HS-5 (cell line): Measurements from ENCODE around the gene ARMC9.
A peak's percentile ranks its signal among the peaks of the same experiment; 100 is the strongest.

ENCODE experiments used
- DNase-seq: peaks from one replicate; pipeline ENCODE4 v3.0.0-alpha.2; 2012; ENCODE audit warnings: low read depth

The ARMC9 gene

DNA sequence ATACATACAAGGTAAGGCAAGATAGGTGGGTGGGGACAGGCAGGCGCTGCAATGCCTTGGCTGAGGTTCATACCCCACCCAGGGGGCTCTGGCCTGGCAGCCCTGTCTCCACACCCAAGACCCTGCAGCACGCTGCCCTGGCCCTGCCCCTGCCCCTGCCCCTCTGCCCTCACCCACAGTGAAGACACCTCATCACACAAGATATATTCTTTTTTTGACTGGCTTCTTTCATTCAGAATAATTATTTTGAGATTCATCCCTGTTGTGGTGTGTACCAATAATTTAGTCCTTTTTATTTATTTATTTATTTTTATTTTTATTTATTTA, 185.6 kb downstream of the ARMC9 start:
- no peak for DNase-seq

DNA sequence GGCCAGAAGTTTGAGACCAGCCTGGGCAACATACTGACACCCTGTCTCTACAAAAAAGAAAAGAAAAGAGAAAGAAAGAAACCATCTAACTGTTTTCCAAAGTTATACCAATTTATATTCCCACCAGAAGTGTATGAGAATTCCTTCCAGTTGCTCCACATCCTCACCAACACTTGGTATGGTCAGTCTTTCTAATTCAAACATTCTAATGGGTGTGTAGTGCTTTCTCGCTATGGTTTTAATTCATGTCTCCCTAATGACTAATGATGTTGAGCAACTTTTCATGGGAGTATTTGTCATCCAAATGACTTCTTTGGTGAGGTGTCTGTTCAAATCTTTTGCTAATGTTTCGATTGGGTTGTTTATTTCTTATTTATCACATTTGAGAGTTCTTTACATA, 186.5 kb downstream of the ARMC9 start:
- DNase-seq = no peak

DNA sequence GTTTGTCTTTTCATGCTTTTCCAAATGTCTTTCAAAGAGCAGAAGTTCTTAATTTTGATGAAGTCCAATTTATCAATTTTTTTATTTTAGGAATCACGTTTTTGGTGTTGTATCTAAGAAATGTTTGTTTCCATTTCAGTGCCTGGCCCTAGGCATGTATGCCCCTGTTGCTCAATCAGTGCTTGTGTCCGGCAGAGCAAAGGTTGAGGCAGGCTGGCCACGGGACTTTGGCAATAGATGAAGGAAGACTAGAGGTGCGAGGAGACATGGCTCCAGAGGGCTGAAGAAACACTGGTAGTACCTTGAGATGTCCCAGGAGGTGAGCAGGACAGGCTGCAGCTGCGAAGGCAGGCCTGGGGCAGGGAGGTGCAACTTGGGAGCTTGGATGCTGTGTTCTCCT, 187.0 kb downstream of the ARMC9 start:
- no peak for DNase-seq

DNA sequence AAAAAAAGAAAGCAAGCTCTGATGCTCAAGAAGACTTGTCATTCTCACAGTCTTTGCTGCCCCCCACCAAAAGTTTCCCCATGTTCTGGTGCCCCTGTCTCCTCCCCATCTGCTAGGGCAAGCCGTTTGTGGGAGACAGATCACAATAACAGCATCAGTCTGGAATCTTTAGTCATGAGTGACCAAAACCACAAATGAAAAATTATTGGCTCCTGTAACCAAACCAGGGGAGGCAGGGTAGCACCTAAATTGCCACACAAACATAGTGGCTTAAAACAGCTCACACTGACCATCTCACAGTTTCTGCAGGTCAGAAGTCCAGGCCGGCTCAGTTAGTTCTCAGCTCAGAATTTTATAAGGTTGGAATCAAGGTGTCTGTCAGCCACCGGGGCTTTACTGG, 188.0 kb downstream of the ARMC9 start:
- peak; percentile 74 for DNase-seq

DNA sequence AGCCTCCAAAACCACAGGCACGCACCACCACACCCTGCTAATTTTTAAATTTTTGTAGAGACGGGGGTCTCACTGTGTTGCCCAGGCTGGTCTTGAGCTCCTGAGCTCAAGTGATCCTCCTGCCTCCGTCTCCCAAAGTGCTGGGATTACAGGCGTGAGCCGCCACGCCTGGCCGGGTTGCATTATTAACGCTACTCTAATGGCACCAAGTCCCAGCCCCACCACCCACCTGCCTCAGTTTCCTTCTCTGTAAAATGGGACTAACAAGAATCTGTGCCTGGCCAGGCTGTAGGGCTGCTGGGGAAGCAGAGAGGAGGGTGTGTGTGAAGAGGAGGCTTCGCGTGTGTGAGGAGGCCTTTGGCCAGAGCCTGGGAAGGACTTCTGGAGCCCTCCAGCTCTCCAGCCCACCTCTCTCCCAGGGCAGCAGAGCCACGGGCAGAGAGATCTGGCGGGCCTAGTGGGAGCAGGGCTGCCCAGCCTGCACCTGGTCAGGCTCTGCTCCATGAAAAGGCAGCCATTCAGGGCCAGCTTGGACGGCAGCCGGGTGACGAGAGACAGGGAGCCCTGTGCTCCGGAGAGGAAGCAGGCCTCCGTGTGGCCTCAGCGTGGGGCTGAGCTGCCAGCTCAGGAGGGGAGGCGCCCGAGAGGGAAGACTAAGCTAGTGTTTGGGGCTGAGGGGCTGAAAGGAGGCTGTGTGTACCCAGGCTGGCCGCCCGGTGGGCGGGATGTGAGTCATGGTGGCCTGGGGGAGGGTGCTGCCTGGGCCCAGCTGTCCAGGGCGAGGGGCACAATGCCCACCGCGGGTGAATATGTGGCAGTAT, 189.7 kb downstream of the ARMC9 start:
- no peak for DNase-seq

DNA sequence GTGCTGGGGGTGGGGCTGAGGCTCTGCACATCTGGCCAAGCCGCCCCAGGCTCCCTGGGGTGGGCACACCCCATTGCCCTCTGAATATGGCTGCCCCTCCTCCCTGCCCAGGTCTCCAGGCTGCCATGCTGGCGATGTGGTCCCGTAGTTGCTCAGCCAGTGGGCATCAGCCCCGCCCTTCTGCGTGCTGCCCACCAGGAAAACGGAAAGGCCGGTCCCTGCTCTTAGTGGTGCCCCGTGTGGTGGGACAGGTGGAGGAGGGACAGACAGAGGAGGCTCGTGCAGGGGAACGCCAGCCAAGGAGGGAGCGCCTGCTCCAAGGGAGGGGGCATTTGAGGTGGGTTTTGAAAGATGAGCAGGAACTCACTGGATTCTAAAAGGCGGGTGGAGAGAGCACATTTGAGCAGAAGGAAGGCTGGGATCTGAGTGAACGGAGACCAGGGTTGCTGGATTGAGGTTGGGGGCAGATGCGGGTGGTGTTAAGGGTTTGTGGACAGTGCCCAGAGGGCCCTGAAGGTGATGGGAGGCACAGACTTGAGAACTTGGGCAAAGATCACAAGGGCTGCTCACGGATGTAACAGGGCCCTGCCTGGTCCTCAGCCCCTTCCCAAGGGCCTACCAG, 190.4 kb downstream of the ARMC9 start:
- no peak for DNase-seq

DNA sequence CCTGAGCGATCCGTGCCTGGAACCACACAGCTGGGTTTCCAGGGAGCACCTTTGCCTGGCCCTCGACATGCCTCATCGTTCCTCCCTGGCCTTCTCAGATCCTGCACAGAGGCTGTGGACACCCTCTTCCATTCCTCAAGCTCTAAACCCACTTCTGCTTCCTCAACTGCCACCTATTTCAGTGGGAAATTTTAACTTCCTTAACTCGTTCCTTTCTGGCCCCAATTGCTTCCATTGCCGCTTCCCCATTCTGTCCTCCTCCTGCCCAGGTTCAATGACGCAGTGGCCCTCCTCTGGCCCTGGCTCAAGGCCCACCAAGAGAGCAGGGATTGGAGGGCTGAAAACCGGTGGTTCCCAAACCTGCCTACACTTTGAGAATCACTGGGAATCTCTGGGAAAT, 192.2 kb downstream of the ARMC9 start:
- no peak for DNase-seq

DNA sequence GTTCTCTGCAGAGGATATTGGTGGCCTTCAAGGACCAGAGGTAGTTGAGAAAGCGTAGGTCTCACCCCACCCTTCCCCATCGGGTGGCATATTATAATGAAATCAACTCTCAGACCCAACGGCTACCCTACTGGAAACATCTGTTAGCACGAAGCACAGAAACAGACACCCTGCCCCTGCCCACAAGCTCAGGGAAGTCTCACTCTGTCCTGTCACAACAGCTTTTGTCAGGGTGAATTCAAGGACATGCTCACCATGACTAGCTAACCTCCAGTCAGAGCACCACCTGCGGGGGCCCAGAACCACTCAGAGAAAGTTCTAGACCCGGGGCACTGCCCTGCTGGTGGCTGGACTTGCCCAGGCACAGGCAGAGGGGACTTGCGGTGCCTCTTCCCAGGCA, 193.6 kb downstream of the ARMC9 start:
- DNase-seq = no peak

DNA sequence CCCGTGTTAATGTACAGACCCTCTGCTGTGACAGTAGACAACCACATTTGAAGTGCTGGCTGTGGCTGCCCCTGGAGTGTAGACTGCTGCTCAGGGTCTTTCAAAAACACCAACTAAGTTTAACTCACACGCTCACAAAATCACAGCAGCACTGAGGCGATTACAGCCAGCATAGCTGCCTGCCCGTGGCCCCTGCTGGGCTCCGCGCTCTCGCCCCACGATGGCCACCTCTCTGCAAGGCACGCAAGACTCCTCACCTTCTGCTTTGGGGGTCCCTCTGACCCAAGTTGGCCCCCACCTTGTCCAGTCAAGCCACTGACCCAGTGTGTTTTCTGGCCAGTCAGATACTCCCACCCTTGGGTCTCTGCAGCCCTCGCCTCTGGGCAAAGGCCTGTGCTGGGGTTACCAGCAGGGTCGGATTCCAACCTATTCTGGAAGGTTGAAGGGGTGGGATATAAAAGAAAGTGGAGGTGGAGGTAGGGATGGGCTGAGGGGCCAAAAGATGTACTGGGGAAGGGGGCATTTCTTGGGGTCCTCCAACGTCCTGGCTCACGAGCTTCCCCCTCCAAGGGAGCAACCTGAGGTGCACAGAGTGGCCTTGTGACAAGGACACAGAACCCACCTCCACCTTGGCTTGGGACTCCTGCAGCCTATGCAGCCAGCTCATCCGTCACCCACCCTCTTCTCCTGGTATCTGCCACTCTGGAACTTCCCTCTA, 194.2 kb downstream of the ARMC9 start:
- DNase-seq = no peak

DNA sequence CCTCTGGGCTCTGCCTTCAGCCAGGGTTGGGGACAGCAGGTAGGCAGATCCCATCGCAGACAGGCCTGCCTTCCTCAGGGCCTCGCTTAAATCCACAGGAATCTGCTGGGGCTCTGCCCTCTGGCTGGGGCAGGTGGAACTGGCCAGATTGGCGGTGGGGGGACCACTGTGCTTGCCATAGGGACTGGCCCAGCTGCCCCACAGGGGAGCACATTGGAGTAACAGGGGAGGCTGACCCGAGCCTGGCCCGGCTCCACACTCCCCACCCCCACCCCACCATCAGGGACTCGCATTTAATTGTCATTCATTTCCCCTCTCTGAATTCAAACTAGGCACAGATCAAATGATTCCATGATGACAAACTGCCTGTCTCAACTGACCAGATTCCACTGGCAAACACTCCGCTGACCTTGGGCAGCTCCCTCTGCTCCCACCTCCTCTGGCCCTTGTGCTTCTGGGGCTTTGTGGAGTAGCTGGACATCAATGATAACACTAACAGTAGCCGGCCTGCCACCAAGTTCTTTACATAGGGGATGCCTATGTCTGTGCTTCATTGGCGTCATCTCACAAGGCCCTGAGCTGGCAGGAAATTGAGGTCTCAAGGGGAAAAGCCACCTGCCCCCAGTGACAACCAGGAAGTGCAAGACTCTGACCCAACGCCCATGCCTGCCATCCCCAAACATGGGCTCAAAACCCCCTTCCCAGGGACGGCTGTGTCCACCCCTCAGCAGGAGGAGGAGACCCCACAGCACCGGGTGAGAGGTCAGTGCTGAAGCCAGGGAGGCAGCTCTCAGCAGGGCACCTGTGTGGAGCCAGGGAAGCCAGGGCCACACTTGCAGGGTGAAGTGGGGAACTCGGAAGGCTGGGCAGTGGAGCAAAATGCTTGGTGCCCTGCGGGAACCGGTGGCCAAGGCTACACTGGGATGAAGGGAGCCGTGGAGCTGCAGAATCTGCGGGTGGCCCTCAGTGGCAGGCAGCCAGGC, 195.0 kb downstream of the ARMC9 start:
- no peak for DNase-seq

DNA sequence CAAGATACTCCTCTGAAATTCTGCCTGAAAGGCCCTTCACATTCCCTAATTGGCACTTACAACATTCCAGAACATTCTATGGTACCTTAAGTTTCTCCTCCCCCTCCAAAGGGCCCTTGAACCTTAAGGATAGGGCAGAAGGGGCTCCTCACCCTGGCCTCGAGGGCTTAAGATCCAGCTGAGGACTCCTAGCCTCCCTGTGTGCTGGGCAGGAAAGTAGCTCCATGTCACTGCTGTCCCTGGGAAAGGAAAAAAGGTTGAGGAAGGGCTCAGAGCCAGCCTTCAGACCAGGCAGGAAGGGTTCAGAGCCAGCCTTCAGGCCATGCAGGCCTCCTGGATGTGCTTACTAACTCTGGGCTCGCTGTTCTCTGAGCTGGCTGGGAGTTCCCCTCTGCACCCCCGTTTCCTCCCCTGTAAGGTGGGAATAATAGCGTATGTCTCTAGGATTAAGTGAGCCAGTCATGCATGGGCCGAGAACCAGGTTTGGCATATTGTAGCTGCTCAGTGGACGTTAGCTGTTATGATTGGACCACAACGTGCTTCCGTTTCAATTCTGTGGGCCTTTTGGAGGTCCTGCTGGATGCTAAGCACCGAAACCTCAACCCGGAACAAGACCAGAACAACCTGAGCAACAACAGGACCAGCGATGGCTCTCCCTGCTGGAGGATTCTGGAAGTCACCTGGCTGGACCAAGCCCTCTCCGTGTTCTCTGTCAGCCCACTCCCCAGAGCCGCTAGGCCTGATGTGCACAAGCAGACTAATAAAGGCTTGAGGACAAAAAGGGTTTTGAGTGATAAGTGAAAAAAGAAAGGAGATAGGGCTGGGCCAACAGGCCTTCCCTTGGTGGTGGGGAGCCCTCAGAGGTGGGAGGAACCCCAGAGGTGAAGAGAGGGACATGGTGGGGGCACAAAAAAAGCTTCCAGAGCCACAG, 196.0 kb downstream of the ARMC9 start:
- no peak for DNase-seq

DNA sequence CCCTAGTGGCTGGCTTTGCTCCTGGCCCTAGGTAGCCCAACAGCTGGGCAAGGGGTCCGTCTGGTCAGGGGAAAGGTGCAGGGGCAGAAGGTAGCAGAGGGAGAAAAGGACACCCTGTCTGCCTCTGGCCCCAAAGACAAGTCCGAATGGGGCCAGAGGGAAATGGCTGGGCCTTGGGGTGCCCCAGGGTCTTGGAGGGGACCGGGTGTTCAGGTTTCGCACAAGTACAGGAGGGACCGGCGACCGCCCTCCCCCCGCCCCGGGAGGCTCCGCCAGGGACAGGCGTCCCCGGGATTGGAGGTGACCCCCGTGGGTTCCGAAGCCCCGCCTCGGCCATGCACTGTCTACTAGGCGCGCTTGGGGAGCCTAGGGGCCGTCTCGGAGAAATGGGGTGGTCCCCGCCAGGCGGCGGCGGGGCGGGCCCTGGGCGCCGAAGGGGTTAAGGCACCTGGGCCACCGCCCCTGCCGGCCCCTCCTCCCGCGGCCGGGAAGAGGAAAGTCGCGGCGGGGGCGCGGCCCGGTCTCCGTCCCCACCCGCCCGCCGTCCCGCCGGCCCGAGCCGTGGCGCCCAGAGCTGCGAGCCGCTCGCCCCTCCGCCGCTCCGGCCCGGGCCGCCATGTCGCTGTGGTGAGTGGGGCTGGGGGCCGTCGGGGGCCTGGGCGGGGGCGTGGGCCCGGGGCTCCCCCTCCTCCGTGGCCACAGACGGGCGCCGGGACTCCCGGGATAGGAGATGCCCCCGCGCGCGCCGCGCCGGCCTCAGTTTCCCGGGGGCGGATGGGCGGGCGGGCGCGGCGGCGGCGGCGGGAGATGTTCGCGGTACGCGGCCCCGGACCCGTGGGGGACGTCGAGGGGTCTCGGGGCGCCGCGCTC, 197.0 kb downstream of the ARMC9 start, which contains the start of gene B3GNT7:
Gene B3GNT7, plus strand, starts transcription at position 523 of the 870 bp plus-strand sequence. Its CDS starts 94 bp downstream, at position 617.
- no peak for DNase-seq

DNA sequence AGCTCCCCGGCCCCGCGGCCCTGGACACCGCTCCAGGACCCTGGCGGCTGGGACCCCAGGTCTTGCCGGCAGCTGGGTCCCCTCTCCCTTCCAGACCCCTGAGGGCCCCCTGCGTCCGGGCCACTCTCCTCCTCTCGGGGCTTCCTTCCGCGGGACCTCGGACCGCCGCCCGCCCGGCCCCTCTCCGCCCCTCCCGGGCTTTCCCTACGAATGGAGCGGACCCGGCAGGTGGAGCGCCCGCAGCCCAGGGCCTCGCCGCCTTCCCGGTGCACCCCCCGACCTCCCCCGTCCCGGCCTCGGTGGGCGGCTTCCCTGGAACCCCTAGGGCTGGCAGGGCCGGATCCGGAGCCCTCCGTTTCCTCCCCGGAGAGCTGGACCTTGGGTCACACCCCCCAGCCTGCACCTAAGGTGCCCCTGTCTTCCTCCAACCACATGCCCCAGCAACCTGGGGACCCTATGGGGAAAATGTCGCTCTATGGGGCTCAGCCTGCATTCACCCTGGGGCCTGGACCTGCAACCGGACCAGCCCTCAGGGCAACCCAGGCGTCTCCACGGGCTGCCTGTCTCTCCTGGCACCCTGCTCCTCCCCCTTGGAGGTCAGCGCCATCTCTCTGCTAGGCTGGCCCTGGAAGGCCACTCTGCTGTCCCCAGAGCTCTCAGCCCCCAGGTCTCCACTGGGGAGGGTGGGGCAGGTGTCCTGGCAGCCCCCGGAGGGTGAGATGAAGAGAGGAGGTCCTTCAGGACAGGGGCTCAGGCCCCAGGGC, 197.8 kb downstream of the ARMC9 start:
- DNase-seq = no peak

DNA sequence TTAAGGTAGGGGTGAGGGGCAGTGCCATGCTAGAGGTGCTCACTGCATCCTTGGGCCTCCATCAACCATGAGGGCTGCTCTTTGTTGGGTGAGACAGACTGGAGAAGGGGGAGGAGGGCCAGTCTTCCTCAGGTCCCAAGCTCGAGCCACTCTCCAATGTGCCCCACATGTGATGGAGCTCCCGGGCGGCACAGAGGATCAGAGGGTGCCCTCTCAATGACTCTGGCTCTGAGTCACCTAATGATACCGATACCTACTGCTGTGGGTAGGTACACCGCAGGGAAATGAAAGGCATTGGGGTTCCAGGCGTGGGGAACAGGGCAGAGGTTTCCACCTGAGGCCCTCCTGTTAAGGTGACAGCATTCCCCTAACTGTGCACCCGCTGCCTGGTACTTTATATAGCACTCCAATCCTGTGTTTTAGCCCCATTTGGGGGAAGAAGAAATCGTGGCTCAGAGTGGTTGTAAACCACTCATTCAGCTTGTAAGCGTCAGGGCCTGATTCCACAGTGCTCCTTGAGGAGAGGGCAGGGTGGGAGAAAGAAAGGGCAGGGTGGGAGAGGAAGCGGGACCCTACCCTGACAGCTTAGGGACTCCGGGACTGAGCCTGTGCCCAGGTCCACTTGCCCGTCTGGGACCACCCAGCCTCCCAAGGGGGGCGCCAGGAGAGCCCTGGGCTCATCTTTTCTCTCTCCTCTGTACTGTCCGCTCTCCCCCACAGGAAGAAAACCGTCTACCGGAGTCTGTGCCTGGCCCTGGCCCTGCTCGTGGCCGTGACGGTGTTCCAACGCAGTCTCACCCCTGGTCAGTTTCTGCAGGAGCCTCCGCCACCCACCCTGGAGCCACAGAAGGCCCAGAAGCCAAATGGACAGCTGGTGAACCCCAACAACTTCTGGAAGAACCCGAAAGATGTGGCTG, 198.8 kb downstream of the ARMC9 start:
- DNase-seq = no peak

DNA sequence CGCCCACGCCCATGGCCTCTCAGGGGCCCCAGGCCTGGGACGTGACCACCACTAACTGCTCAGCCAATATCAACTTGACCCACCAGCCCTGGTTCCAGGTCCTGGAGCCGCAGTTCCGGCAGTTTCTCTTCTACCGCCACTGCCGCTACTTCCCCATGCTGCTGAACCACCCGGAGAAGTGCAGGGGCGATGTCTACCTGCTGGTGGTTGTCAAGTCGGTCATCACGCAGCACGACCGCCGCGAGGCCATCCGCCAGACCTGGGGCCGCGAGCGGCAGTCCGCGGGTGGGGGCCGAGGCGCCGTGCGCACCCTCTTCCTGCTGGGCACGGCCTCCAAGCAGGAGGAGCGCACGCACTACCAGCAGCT, 199.5 kb downstream of the ARMC9 start:
- no peak for DNase-seq

DNA sequence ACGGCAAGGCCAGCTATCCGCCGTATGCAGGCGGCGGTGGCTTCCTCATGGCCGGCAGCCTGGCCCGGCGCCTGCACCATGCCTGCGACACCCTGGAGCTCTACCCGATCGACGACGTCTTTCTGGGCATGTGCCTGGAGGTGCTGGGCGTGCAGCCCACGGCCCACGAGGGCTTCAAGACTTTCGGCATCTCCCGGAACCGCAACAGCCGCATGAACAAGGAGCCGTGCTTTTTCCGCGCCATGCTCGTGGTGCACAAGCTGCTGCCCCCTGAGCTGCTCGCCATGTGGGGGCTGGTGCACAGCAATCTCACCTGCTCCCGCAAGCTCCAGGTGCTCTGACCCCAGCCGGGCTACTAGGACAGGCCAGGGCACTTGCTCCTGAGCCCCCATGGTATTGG, 200.2 kb downstream of the ARMC9 start:
- DNase-seq = no peak

DNA sequence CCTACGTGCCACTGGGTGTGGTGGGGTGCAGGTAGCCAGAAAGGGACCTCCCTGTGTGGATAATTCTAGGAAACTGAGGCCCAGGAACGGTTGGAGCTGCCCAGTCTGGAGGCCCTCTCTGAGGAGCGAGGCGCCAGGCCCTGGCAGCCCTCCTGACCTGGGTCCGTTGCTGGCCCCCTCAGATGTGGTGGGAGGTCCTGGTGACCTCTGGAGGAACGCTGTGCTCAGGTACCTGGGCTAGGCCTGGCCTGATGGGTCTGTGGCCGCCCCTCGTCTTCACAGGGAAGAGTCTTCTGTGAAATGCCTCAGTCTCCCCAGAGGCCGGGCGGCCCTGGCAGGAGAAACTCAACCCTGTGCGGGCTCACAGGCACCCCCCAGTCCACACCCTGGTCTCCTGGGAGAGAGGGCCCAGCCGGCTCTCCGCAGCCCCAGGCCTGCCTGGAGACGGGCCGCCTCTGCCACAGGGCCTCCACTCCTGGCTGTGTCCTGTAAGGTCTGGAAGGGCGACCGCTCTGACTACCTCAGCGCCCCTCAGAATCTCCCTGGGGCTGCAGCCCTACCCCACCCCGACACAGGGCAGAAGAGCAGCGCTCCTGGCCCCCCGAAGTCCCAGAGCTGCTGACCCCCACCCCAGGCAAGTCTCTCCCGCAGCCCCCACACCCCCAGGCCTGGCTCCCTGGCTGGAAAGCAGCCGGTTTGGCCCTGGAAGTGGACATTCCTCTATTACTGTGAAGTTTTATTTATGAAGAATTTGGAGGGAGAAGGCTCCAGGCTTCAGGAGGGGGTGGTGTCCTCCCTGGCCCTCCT, 200.8 kb downstream of the ARMC9 start:
- DNase-seq = no peak
